Measurements from ENCODE around the gene DNAJC21.

The DNAJC21 gene

GRCh38 chr5:34894716-34895115 lies 34.6 kb upstream of the DNAJC21 start:
- no peak for TF ChIP-seq CTCF (IDR thresholded peaks at IDR 0.05; ENCODE audit: control extremely low read depth, extremely low read depth, low read depth, missing control alignments)
- no peak for DNase-seq (ENCODE audit: extremely low spot score)
- POLR2A ChIA-PET = no interaction called here
- CTCF ChIA-PET = interaction anchor here (1.2 to 8.5 kb wide), 4 partner anchors 9 to 408 kb away, joined by 5 to 107 read pairs (median 54); partner anchors contain the start of genes BRIX1 and RAD1

- ChIA-PET CTCF (interaction anchor here (0.8 to 10.0 kb wide), 13 partner anchors 8 to 422 kb away, joined by 3 to 107 read pairs (median 3); no protein-coding TSS in a partner anchor), POLR2A (no interaction called here)
- TF ChIP-seq CTCF (IDR thresholded peaks at IDR 0.05; ENCODE audit: control extremely low read depth, extremely low read depth, low read depth, missing control alignments) = no peak
- DNase-seq (ENCODE audit: extremely low spot score) = no peak
These were observed 33.5 kb upstream of the DNAJC21 start for GRCh38 chr5:34895641-34896419.

GRCh38 chr5:34897646-34898045 lies 31.7 kb upstream of the DNAJC21 start:
- POLR2A ChIA-PET = no interaction called here
- DNase-seq (ENCODE audit: extremely low spot score) = no peak
- no peak for TF ChIP-seq CTCF (IDR thresholded peaks at IDR 0.05; ENCODE audit: control extremely low read depth, extremely low read depth, low read depth, missing control alignments)
- CTCF ChIA-PET = interaction anchor here (0.7 to 10.0 kb wide), 36 partner anchors 8 to 424 kb away, joined by 3 to 107 read pairs (median 6); partner anchors contain the start of genes BRIX1 and RAD1

- DNase-seq (ENCODE audit: extremely low spot score) = peak; percentile 56
- peak; percentile 78 for TF ChIP-seq CTCF (IDR thresholded peaks at IDR 0.05; ENCODE audit: control extremely low read depth, extremely low read depth, low read depth, missing control alignments)
- ChIA-PET POLR2A (no interaction called here), CTCF (interaction anchor here (0.6 to 10.0 kb wide), 51 partner anchors 8 to 425 kb away, joined by 3 to 107 read pairs (median 4); partner anchors contain the start of genes BRIX1, RAD1 and TTC23L)
These were observed 31.0 kb upstream of the DNAJC21 start for GRCh38 chr5:34898258-34898895.

GRCh38 chr5:34899066-34899465 lies 30.3 kb upstream of the DNAJC21 start:
- POLR2A ChIA-PET = no interaction called here
- no peak for TF ChIP-seq CTCF (IDR thresholded peaks at IDR 0.05; ENCODE audit: control extremely low read depth, extremely low read depth, low read depth, missing control alignments)
- CTCF ChIA-PET = interaction anchor here (0.6 to 10.0 kb wide), 42 partner anchors 8 to 425 kb away, joined by 3 to 107 read pairs (median 4); partner anchors contain the start of genes BRIX1, RAD1 and TTC23L
- DNase-seq (ENCODE audit: extremely low spot score) = no peak

- CTCF ChIA-PET = interaction anchor here (1.1 to 10.0 kb wide), 5 partner anchors 17 to 427 kb away, joined by 3 to 107 read pairs (median 86); no protein-coding TSS in a partner anchor
These were observed 28.7 kb upstream of the DNAJC21 start for GRCh38 chr5:34900652-34901051.

More at GRCh38 chr5:34900652-34901051, 28.7 kb upstream of the DNAJC21 start:
- DNase-seq (ENCODE audit: extremely low spot score) = no peak
- POLR2A ChIA-PET = no interaction called here
- no peak for TF ChIP-seq CTCF (IDR thresholded peaks at IDR 0.05; ENCODE audit: control extremely low read depth, extremely low read depth, low read depth, missing control alignments)

Data from GM10248 (cell line).